Gastrocnemius medialis (tissue), 4 donors: ENCODE results near the gene IRF7. TPM values are rescaled to one million over a fixed set of nuclear protein-coding genes. Genes with fewer than 3 reads are reported as not detected.

Experiments used
- ATAC-seq, 2 donors: fragments of 150-250 bp; one replicate each; pipeline ENCODE4 v1.9.1; 2016
- DNase-seq, 2 donors: peaks; one replicate each; pipeline ENCODE4 v3.0.0-alpha.2; 2019
- H3K27ac ChIP-seq, 4 donors: fragments of 200-600 bp; sonication (generic); 1 replicate in 1 of 4; 2 replicates in 3 of 4; pipeline ENCODE4 v1.5.1; 2016 to 2018; ENCODE audit warnings: mild to moderate bottlenecking in 2 of 4, moderate library complexity in 1 of 4
- H3K27me3 ChIP-seq, 3 donors: fragments of 200-600 bp; sonication (generic) in 2 of 3; 1 replicate in 1 of 3; 2 replicates in 2 of 3; pipeline versions ENCODE4 v1.5.1 to v1.6.0; 2016 to 2019; ENCODE audit warnings: mild to moderate bottlenecking in 1 of 3, moderate library complexity in 1 of 3
- H3K36me3 ChIP-seq, 2 donors: fragments of 200-600 bp; sonication (generic) in 1 of 2; one replicate each; pipeline ENCODE4 v1.5.1; 2017 to 2018
- H3K4me1 ChIP-seq, 2 donors: fragments of 200-600 bp; sonication (generic) in 1 of 2; one replicate each; pipeline ENCODE4 v1.5.1; 2016 to 2017; ENCODE audit warnings: mild to moderate bottlenecking in 2 of 2
- H3K4me3 ChIP-seq, 4 donors: fragments of 200-600 bp; sonication (generic) in 3 of 4; 1 replicate in 1 of 4; 2 replicates in 3 of 4; pipeline ENCODE4 v1.5.1; 2016 to 2019; ENCODE audit warnings: mild to moderate bottlenecking in 2 of 4
- H3K9me3 ChIP-seq, 3 donors: fragments of 200-600 bp; sonication (generic) in 2 of 3; 1 replicate in 1 of 3; 2 replicates in 2 of 3; pipeline ENCODE4 v1.5.1; 2016 to 2019
- POLR2A ChIP-seq, 2 donors: fragments of 450-650 bp; IDR thresholded peaks; one replicate each; pipeline ENCODE4 v1.6.1; 2017; ENCODE audit warnings: antibody characterized with exemption in 2 of 2, mild to moderate bottlenecking in 2 of 2, moderate library complexity in 2 of 2
- in situ Hi-C, 4 donors: fragments of 200-750 bp; cut with MboI; loops; one replicate each; pipeline versions ENCODE4 v1.15.0 to v1.8.0; 2017; ENCODE audit warnings: low sequenced_read_pairs in 4 of 4
- intact Hi-C: fragments of 100-400 bp; cut with DNase I; formaldehyde crosslinking; loops from one replicate; pipeline ENCODE4 v1.15.1; 2023; ENCODE audit warnings: low total_unique reads
- total RNA-seq, 4 donors: library from RNA; depleted of rRNA; stranded (reverse); fragments of >200 nt; gene quantifications; one replicate each; pipeline versions ENCODE4 v1.1.0 to v1.2.3, GENCODE V29; 2016
- TF ChIP-seq, protein P1 (sequence below), 5 experiments: fragments of 450-650 bp in 3 of 5; fragments of 200-600 bp in 2 of 5; sonication (generic) in 2 of 5; IDR thresholded peaks in 4 of 5; conservative IDR thresholded peaks in 1 of 5; 1 replicate in 4 of 5; 2 replicates in 1 of 5; pipeline ENCODE4 v1.5.1; 2016 to 2019; ENCODE audit warnings: antibody characterized with exemption in 5 of 5, mild to moderate bottlenecking in 3 of 5, moderate library complexity in 3 of 5

IRF7 gene
- total RNA-seq, 4 donors from 2014 or later = 15.5 to 37.1 (median 26.3) TPM

DNA sequence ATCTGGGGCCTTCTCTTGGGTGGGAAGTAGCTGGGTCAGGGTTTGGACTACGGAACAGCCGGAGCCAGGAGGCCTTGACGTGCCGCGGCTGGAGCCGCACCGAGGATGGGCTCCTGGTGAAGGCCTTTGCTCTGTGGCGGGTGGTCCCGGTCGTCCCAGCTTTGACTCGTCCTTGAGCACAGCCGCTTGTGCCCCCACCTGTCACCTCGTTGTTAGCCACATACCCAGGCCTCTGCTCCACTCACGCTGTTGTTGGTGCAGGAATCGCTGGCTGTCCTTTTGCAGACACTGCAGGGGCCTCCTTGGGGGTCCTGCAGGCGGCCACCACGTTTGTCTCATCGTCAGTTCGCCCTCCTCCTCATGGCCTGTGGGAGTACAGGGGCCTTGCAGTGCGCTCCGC, 22.4 kb downstream of the IRF7 start:
- H3K27me3 ChIP-seq = no peaks in the 10 kb centered on the region
- H3K9me3 ChIP-seq = no peaks in the 10 kb centered on the region
- H3K27ac ChIP-seq = no peak overlapping the region
- no peak overlapping the region for H3K4me3 ChIP-seq
- no peak for DNase-seq
- intact Hi-C loops = no loop called here
- TF ChIP-seq, protein P1, sequence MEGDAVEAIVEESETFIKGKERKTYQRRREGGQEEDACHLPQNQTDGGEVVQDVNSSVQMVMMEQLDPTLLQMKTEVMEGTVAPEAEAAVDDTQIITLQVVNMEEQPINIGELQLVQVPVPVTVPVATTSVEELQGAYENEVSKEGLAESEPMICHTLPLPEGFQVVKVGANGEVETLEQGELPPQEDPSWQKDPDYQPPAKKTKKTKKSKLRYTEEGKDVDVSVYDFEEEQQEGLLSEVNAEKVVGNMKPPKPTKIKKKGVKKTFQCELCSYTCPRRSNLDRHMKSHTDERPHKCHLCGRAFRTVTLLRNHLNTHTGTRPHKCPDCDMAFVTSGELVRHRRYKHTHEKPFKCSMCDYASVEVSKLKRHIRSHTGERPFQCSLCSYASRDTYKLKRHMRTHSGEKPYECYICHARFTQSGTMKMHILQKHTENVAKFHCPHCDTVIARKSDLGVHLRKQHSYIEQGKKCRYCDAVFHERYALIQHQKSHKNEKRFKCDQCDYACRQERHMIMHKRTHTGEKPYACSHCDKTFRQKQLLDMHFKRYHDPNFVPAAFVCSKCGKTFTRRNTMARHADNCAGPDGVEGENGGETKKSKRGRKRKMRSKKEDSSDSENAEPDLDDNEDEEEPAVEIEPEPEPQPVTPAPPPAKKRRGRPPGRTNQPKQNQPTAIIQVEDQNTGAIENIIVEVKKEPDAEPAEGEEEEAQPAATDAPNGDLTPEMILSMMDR (IDR thresholded peaks at IDR 0.05 in 4 of 5, conservative IDR thresholded peaks at IDR 0.05 in 1 of 5) = no peak
- no peak for TF ChIP-seq POLR2A (IDR thresholded peaks at IDR 0.05)
- in situ Hi-C loops = no loop called here
- H3K4me1 ChIP-seq = no peaks in the 10 kb centered on the region
- no peak for ATAC-seq
- peaks cover 0 to 71% of the 10 kb centered on the region in 2 donors for H3K36me3 ChIP-seq

DNA sequence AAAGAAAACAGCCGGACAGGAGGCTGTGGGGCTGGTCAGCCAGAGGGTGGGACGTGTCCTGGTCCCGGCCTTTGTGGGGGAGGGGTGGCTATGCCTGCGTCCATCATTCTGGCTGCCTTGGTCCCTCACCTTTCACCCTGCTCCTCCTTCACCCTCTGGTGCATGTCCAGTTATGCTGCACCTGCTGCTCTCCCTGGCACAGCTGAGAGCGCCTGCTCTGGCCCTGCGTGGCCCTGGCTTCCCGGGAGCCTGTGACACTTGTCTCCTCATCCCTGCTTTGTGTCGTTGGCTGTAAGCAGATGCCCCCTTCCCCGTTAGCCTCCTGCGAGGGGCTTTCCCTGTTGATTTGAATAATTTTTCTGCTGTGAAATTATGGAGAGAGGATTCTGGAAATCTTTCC, 22.8 kb downstream of the IRF7 start:
- TF ChIP-seq, protein P1 (IDR thresholded peaks at IDR 0.05 in 4 of 5, conservative IDR thresholded peaks at IDR 0.05 in 1 of 5) = no peak
- no peak for TF ChIP-seq POLR2A (IDR thresholded peaks at IDR 0.05)
- peaks cover 0 to 70% of the 10 kb centered on the region in 2 donors for H3K36me3 ChIP-seq
- H3K4me3 ChIP-seq = no peak overlapping the region
- ATAC-seq (no peak), DNase-seq (no peak)
- no peaks in the 10 kb centered on the region for H3K9me3 ChIP-seq
- H3K27me3 ChIP-seq = no peaks in the 10 kb centered on the region
- in situ Hi-C loops = no loop called here
- H3K27ac ChIP-seq = no peak overlapping the region
- no peaks in the 10 kb centered on the region for H3K4me1 ChIP-seq
- intact Hi-C loops = no loop called here

DNA sequence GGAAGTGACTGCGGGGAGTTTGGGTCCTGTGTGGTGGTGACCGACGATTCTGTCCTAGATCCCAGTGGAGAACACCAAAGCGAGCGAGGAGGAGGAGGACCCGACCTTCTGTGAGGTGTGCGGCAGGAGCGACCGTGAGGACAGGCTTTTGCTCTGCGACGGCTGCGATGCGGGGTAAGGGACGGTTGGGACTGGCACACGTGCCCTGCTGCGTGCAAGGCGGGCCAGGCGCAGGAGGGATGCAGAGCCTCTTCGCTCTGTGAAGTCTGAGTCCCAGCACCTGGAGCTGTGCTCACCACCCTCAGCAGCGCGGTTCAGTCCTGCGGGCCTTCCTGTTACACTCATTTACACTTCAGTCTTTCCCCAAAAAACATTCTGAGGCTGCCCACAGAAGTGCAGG, 23.2 kb downstream of the IRF7 start:
- no peak overlapping the region for H3K4me3 ChIP-seq
- no peak for DNase-seq
- H3K9me3 ChIP-seq = no peaks in the 10 kb centered on the region
- no peak for ATAC-seq
- TF ChIP-seq, protein P1 (IDR thresholded peaks at IDR 0.05 in 4 of 5, conservative IDR thresholded peaks at IDR 0.05 in 1 of 5) = no peak
- H3K27ac ChIP-seq = no peak overlapping the region
- in situ Hi-C loops = no loop called here
- H3K27me3 ChIP-seq = no peaks in the 10 kb centered on the region
- no peaks in the 10 kb centered on the region for H3K4me1 ChIP-seq
- intact Hi-C loops = no loop called here
- H3K36me3 ChIP-seq = peaks cover 0 to 70% of the 10 kb centered on the region in 2 donors

DNA sequence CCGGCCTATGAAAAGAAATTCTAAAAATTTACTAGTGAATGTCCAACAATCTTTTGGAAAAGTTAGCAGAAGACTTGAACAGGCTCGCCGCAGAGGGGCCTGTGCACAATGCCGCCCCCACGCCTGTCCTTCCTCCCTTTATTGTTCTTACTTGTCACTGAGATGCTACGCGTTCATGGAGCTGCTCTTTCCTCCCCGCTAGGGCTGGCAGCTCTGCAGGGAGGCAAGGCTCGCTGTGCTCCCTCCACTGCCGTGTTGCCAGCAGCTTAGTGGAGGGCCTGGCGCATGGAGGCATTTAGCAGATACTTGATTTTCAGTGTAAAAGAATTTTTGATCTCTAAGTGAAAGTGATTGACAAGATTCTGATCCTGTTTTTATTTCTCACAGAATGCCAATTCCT, 24.8 kb downstream of the IRF7 start:
- no peaks in the 10 kb centered on the region for H3K27me3 ChIP-seq
- DNase-seq = no peak
- H3K4me3 ChIP-seq = no peak overlapping the region
- no peaks in the 10 kb centered on the region for H3K9me3 ChIP-seq
- intact Hi-C loops = no loop called here
- no peaks in the 10 kb centered on the region for H3K4me1 ChIP-seq
- H3K27ac ChIP-seq = no peak overlapping the region
- no peak for TF ChIP-seq POLR2A (IDR thresholded peaks at IDR 0.05)
- TF ChIP-seq, protein P1 (IDR thresholded peaks at IDR 0.05 in 4 of 5, conservative IDR thresholded peaks at IDR 0.05 in 1 of 5) = no peak
- no peak for ATAC-seq
- in situ Hi-C loops = no loop called here
- peaks cover 0 to 69% of the 10 kb centered on the region in 2 donors for H3K36me3 ChIP-seq

DNA sequence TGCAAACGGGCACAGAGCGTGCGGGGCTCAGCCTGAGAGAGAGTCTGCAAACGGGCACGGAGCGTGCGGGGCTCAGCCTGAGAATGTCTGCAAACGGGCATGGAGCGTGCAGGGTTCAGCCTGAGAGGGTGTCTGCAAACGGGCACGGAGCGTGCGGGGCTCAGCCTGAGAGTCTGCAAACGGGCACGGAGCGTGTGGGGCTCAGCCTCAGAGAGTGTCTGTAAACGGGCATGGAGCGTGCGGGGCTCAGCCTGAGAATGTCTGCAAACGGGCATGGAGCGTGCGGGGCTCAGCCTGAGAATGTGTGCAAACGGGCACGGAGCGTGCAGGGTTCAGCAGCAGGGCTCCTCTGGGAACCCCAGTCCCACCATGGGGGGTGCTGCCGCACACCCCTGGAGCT, 26.0 kb downstream of the IRF7 start:
- intact Hi-C loops = no loop called here
- Histone ChIP-seq H3K9me3 (no peaks in the 10 kb centered on the region), H3K36me3 (peaks cover 0 to 66% of the 10 kb centered on the region in 2 donors), H3K27ac (no peak overlapping the region), H3K4me1 (no peaks in the 10 kb centered on the region), H3K4me3 (no peak overlapping the region), H3K27me3 (no peaks in the 10 kb centered on the region)
- TF ChIP-seq, protein P1 (IDR thresholded peaks at IDR 0.05 in 4 of 5, conservative IDR thresholded peaks at IDR 0.05 in 1 of 5) = no peak
- TF ChIP-seq POLR2A (IDR thresholded peaks at IDR 0.05) = no peak
- in situ Hi-C loops = no loop called here
- ATAC-seq (no peak), DNase-seq (no peak)
